ENCODE data around the gene NOP10. TPM values are rescaled to one million over a fixed set of nuclear protein-coding genes. Genes with fewer than 3 reads are reported as not detected.
"Not testable (repeated sequence)": the region's sequence is repeated elsewhere in the genome, so short reads cannot be mapped to it uniquely, and the experiment has no call there.

Gene NOP10
- polyA plus RNA-seq, 1 of the 3 experiments (the other 2 are of a cell fraction), result 440 TPM

DNA sequence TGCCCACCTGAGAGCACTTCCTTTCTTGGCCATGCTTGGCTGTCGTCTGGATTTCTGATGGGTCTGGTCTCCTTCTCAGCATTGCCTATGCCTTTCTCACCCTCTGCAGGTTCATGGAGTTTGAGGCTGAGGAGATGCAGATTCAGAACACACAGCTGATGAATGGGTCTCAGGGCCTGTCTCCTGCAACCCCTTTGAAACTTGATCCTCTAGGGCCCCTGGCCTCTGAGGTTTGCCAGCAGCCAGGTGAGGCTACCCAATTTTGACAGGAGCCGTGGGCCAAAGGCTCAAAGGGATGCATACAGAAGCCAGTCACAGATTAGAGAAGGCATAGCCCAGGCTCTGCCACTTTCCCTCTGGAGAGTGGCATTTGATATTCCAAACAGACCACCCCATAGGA is 10.7 kb upstream of the NOP10 start:
- ChIA-PET POLR2A (interaction anchor here (1.4 kb wide), 1 partner anchor 16 kb away, joined by 3 read pairs; the partner anchor contains the start of gene SLC12A6), CTCF (interaction anchor here (2.1 kb wide), 1 partner anchor 13 kb away, joined by 15 read pairs; the partner anchor contains the start of gene LPCAT4)
- H3K27me3 ChIP-seq (ENCODE audit: insufficient read depth), result no peaks in the 10 kb centered on the region
- H3K9me3 ChIP-seq, result no peaks in the 10 kb centered on the region
- H3K4me1 ChIP-seq (ENCODE audit: control insufficient read depth in 1 of 2, insufficient read depth in 2 of 2, low read depth in 1 of 2, low read length in 1 of 2), result no peaks in the 10 kb centered on the region
- H3K27ac ChIP-seq (ENCODE audit: low read depth in 2 of 2, low read length in 1 of 2), result no peak overlapping the region
- no peak overlapping the region for H3K9ac ChIP-seq
- no peak overlapping the region for H3K4me2 ChIP-seq
- H2AFZ ChIP-seq (ENCODE audit: low read depth), result no peak overlapping the region
- H3K79me2 ChIP-seq (ENCODE audit: insufficient read depth), result no peaks in the 10 kb centered on the region
- no peak overlapping the region for H3K4me3 ChIP-seq (ENCODE audit: low read depth in 2 of 2, low read length in 1 of 2)
- 92% methylated on average over 2 of the region's 2 CpGs for WGBS (ENCODE audit: low lambda C conversion rate)
- TF ChIP-seq, protein P1, sequence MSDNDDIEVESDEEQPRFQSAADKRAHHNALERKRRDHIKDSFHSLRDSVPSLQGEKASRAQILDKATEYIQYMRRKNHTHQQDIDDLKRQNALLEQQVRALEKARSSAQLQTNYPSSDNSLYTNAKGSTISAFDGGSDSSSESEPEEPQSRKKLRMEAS (IDR thresholded peaks at IDR 0.05; ENCODE audit: low read depth), result no peak
- TF ChIP-seq, protein P2, sequence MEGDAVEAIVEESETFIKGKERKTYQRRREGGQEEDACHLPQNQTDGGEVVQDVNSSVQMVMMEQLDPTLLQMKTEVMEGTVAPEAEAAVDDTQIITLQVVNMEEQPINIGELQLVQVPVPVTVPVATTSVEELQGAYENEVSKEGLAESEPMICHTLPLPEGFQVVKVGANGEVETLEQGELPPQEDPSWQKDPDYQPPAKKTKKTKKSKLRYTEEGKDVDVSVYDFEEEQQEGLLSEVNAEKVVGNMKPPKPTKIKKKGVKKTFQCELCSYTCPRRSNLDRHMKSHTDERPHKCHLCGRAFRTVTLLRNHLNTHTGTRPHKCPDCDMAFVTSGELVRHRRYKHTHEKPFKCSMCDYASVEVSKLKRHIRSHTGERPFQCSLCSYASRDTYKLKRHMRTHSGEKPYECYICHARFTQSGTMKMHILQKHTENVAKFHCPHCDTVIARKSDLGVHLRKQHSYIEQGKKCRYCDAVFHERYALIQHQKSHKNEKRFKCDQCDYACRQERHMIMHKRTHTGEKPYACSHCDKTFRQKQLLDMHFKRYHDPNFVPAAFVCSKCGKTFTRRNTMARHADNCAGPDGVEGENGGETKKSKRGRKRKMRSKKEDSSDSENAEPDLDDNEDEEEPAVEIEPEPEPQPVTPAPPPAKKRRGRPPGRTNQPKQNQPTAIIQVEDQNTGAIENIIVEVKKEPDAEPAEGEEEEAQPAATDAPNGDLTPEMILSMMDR (IDR thresholded peaks at IDR 0.05), result no peak
- TF ChIP-seq, protein P3, sequence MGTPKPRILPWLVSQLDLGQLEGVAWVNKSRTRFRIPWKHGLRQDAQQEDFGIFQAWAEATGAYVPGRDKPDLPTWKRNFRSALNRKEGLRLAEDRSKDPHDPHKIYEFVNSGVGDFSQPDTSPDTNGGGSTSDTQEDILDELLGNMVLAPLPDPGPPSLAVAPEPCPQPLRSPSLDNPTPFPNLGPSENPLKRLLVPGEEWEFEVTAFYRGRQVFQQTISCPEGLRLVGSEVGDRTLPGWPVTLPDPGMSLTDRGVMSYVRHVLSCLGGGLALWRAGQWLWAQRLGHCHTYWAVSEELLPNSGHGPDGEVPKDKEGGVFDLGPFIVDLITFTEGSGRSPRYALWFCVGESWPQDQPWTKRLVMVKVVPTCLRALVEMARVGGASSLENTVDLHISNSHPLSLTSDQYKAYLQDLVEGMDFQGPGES (IDR thresholded peaks at IDR 0.05; ENCODE audit: low read depth, low read length), result no peak
- TF ChIP-seq FOSL2 (IDR thresholded peaks at IDR 0.05; ENCODE audit: borderline replicate concordance, low read depth) (no peak), CHD2 (IDR thresholded peaks at IDR 0.05; ENCODE audit: low read length, partially characterized antibody) (no peak), EZH2phosphoT487 (IDR thresholded peaks at IDR 0.05; ENCODE audit: borderline replicate concordance, low read depth) (no peak), TAF1 (IDR thresholded peaks at IDR 0.05; ENCODE audit: borderline replicate concordance, low read depth, low read length) (no peak)
- TF ChIP-seq, protein P4, sequence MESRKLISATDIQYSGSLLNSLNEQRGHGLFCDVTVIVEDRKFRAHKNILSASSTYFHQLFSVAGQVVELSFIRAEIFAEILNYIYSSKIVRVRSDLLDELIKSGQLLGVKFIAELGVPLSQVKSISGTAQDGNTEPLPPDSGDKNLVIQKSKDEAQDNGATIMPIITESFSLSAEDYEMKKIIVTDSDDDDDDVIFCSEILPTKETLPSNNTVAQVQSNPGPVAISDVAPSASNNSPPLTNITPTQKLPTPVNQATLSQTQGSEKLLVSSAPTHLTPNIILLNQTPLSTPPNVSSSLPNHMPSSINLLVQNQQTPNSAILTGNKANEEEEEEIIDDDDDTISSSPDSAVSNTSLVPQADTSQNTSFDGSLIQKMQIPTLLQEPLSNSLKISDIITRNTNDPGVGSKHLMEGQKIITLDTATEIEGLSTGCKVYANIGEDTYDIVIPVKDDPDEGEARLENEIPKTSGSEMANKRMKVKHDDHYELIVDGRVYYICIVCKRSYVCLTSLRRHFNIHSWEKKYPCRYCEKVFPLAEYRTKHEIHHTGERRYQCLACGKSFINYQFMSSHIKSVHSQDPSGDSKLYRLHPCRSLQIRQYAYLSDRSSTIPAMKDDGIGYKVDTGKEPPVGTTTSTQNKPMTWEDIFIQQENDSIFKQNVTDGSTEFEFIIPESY (IDR thresholded peaks at IDR 0.05; ENCODE audit: borderline replicate concordance, low read depth), result no peak
- TF ChIP-seq, protein P5, sequence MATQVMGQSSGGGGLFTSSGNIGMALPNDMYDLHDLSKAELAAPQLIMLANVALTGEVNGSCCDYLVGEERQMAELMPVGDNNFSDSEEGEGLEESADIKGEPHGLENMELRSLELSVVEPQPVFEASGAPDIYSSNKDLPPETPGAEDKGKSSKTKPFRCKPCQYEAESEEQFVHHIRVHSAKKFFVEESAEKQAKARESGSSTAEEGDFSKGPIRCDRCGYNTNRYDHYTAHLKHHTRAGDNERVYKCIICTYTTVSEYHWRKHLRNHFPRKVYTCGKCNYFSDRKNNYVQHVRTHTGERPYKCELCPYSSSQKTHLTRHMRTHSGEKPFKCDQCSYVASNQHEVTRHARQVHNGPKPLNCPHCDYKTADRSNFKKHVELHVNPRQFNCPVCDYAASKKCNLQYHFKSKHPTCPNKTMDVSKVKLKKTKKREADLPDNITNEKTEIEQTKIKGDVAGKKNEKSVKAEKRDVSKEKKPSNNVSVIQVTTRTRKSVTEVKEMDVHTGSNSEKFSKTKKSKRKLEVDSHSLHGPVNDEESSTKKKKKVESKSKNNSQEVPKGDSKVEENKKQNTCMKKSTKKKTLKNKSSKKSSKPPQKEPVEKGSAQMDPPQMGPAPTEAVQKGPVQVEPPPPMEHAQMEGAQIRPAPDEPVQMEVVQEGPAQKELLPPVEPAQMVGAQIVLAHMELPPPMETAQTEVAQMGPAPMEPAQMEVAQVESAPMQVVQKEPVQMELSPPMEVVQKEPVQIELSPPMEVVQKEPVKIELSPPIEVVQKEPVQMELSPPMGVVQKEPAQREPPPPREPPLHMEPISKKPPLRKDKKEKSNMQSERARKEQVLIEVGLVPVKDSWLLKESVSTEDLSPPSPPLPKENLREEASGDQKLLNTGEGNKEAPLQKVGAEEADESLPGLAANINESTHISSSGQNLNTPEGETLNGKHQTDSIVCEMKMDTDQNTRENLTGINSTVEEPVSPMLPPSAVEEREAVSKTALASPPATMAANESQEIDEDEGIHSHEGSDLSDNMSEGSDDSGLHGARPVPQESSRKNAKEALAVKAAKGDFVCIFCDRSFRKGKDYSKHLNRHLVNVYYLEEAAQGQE (IDR thresholded peaks at IDR 0.05; ENCODE audit: low read depth, low read length), result no peak
- H3F3A ChIP-seq (replicated peaks; ENCODE audit: insufficient read depth), result no peaks in the 10 kb centered on the region
- H4K20me1 ChIP-seq (ENCODE audit: insufficient read depth), result no peaks in the 10 kb centered on the region
- H3K9me2 ChIP-seq, result no peaks in the 10 kb centered on the region
- DNase-seq, result no peak
- H3K36me3 ChIP-seq (replicated peaks in 1 of 2; ENCODE audit: control insufficient read depth in 1 of 2, insufficient read depth in 2 of 2, low read length in 1 of 2), result peaks cover 0 to 21% of the 10 kb centered on the region in 2 experiments

DNA sequence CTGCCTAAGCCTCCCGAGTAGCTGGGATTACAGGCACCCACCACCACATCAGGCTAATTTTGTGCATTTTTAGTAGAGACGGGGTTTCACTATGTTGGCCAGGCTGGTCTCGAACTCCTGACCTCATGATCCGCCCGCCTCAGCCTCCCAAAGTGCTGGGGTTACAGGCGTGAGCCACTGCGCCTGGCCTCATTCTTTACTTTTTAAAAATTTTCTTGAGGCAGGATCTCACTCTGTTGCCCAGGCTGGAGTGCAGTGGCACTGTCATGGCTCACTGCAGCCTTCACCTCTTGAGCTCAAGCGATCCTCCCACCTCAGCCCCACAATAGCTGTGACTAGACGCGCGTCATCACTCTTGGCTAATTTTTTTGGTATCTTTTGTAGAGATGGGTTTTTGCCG is 10.1 kb upstream of the NOP10 start:
- 92% methylated on average over 12 of the region's 12 CpGs for WGBS (ENCODE audit: low lambda C conversion rate)
- CTCF ChIA-PET, result interaction anchor here (2.1 kb wide), 1 partner anchor 14 kb away, joined by 15 read pairs; the partner anchor contains the start of gene LPCAT4
- H3K36me3 ChIP-seq (replicated peaks in 1 of 2; ENCODE audit: control insufficient read depth in 1 of 2, insufficient read depth in 2 of 2, low read length in 1 of 2), result peaks cover 0 to 16% of the 10 kb centered on the region in 2 experiments
- H3K27me3 ChIP-seq (ENCODE audit: insufficient read depth); H3K4me1 ChIP-seq (ENCODE audit: control insufficient read depth in 1 of 2, insufficient read depth in 2 of 2, low read depth in 1 of 2, low read length in 1 of 2); H3K27ac ChIP-seq (ENCODE audit: low read depth in 2 of 2, low read length in 1 of 2); H2AFZ ChIP-seq (ENCODE audit: low read depth); H3F3A ChIP-seq (replicated peaks; ENCODE audit: insufficient read depth); H3K4me3 ChIP-seq (ENCODE audit: low read depth in 2 of 2, low read length in 1 of 2); H3K9me2 ChIP-seq; H3K9ac ChIP-seq; H3K79me2 ChIP-seq (ENCODE audit: insufficient read depth); H3K4me2 ChIP-seq; H3K9me3 ChIP-seq; DNase-seq; H4K20me1 ChIP-seq (ENCODE audit: insufficient read depth); POLR2A ChIA-PET: not testable (repeated sequence)
